Stimulated activated CD4-positive, alpha-beta T cell treated with anti-CD3 and anti-CD28 coated beads, TNF-alpha, amount 100 ng/mL, for 1 hour (primary cell): ENCODE results near the gene RAD23A.

ENCODE experiments used
- DNase-seq, 3 donors: peaks; one replicate each; pipeline ENCODE4 v3.0.0-alpha.2; 2020; ENCODE audit warnings: low read depth in 3 of 3, low spot score in 1 of 3

RAD23A gene

GRCh38 chr19:12984143-12984627, 38.5 kb downstream of the RAD23A start:
- no peak for DNase-seq

- DNase-seq, result no peak
These were observed 39.0 kb downstream of the RAD23A start for GRCh38 chr19:12984683-12985048.

GRCh38 chr19:12985049-12985776, 39.6 kb downstream of the RAD23A start:
- no peak for DNase-seq

- no peak for DNase-seq
These were observed 41.1 kb downstream of the RAD23A start for GRCh38 chr19:12986726-12987125.

- DNase-seq, result no peak
These were observed 41.5 kb downstream of the RAD23A start for GRCh38 chr19:12987190-12987589.

- DNase-seq, result no peak
These were observed 42.1 kb downstream of the RAD23A start for GRCh38 chr19:12987781-12988180.

GRCh38 chr19:12990431-12990830, 44.8 kb downstream of the RAD23A start:
- no peak for DNase-seq

DNA sequence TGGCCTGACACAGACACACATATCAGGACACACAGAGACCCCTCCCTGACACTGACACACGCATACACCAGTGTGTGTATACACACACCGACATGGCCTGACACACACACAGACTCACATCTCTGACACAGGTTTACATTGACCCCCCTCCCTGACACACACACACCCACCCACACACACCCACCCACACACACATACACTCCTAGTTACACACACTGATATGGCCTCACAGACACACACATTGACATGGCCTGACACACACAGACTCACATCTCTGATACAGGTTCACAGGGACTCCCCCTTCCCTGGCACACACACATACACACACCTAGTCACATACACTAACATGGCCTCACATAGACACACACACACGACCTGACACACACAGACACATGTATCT, 45.2 kb downstream of the RAD23A start:
- DNase-seq, result no peak

GRCh38 chr19:12991296-12991695, 45.6 kb downstream of the RAD23A start:
- no peak for DNase-seq

DNA sequence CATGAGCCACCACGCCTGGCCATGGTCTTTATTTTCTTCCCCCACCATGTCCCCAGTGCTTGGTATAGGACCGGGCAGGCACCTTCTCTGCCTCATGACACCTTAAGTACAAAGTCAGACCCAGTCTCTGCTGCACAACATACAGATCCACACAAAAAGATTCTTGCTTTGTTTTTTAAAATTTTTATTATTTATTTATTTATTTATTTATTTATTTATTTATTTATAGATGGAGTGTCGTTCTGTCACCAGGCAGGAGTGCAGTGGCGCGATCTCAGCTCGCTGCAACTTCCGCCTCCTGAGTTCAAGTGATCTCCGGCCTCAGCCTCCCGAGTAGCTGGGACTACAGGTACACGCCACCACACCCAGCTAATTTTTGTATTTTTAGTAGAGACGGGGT, 47.1 kb downstream of the RAD23A start:
- no peak for DNase-seq

GRCh38 chr19:12993562-12993961, 47.9 kb downstream of the RAD23A start:
- no peak for DNase-seq

- peak in 2 of 3 donors; percentile 37 to 56 for DNase-seq
These were observed 49.3 kb downstream of the RAD23A start, which contains the start of gene NFIX for GRCh38 chr19:12994701-12995595. NFIX (plus strand) TSS chr19:12995475; CDS start chr19:12995838, 363 bp downstream.

- no peak for DNase-seq
These were observed 50.1 kb downstream of the RAD23A start for GRCh38 chr19:12995596-12996405.

GRCh38 chr19:12996406-12997094, 50.9 kb downstream of the RAD23A start:
- DNase-seq, result no peak

- no peak for DNase-seq
These were observed 51.7 kb downstream of the RAD23A start for GRCh38 chr19:12997179-12997966.

- DNase-seq, result no peak
These were observed 52.6 kb downstream of the RAD23A start for GRCh38 chr19:12997967-12998940.

GRCh38 chr19:13001166-13001501, 55.5 kb downstream of the RAD23A start:
- no peak for DNase-seq

DNA sequence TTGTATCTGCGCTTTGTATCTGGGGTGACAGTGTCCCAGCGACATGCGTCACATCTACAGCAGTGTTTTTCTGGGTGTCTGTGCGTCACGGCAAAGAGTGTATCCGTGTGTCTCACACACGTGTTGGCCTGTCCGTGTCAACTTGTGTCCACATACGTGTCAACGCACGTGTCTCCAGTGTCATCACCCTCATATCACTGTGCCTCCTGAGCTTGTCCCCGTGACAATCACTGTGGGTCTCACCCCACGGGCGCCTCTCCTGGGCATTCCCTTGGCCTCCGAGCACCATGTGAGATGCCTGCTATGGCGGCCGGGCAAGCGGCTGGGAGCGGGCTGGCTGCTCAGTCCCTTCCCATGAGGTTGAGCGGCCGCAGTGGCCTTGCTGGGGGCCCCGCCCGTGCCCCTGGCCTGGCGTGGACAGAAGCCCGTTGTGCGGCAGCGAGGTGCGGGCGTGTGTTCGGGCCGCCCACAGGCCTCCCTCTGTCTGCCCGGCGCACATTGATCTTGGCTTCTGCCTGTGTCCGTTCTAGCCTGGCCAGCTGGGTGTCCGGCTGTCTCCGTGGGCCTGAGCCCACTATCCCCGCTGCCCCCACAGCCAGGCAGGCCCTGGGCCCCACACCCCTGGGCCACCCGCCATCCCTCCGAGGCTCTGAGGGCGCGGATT, 56.0 kb downstream of the RAD23A start:
- no peak for DNase-seq
